Measurements from ENCODE around the gene RBM19. TPM values are rescaled to one million over a fixed set of nuclear protein-coding genes. Genes with fewer than 3 reads are reported as not detected.

RBM19 gene
- polyA plus RNA-seq, 2 of the 4 experiments (the other 2 are of a cell fraction): 16.0 to 18.6 TPM

DNA sequence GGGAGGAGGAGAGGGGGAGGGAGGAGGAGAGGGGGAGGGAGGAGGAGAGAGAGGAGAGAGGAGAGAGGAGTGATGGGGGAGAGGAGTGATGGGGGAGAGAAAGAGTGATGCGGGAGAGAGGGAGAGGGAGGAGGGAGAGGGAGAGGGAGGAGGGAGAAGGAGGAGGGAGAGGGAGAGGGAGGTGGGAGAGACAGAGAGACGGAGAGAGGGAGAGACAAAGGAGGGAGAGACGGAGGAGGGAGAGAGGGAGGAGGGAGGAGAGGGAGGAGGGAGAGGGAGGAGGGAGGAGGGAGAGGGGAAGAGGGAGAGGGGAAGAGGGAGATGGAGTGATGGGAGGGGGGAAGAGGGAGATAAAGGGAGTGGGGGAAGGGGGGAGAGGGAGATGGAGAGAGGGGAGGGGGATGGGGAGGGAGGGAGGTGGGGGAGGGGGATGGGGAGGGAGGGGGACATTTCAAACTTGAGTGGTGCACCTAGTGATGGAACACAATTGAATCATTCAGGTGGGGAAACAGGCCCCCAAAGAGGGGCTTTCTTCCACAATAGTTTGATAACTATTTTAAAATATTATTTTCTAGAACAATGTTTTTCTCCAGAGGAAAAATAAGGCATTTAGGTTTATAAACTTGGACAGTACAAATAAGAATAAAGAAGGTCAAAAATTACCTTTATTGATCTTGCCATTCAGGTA, 46.8 kb upstream of the RBM19 start:
- no peak overlapping the region for H3K4me2 ChIP-seq
- no peak overlapping the region for H3K4me3 ChIP-seq
- H3K4me1 ChIP-seq: no peaks in the 10 kb centered on the region
- no peak overlapping the region for H3K27ac ChIP-seq
- no peaks in the 10 kb centered on the region for H3K9me3 ChIP-seq
- ChIA-PET CTCF (interaction anchor here (0.7 kb wide), 1 partner anchor 1019 kb away, joined by 3 read pairs; no protein-coding TSS in a partner anchor), POLR2A (no interaction called here)
- DNase-seq (ENCODE audit: low read depth in 1 of 2, low spot score in 1 of 2) (no peak), FAIRE-seq (no peak), ATAC-seq (no peak)
- 32% methylated on average over 3 of the region's 3 CpGs for WGBS (ENCODE audit: missing lambda C conversion rate)
- TF ChIP-seq, protein P1, sequence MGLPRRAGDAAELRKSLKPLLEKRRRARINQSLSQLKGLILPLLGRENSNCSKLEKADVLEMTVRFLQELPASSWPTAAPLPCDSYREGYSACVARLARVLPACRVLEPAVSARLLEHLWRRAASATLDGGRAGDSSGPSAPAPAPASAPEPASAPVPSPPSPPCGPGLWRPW (IDR thresholded peaks at IDR 0.05): no peak
- TF ChIP-seq KDM1A (IDR thresholded peaks at IDR 0.05; ENCODE audit: low read depth) (no peak), JUN (IDR thresholded peaks at IDR 0.05) (no peak), SREBF2 (IDR thresholded peaks at IDR 0.05) (no peak)
- TF ChIP-seq, protein P2, sequence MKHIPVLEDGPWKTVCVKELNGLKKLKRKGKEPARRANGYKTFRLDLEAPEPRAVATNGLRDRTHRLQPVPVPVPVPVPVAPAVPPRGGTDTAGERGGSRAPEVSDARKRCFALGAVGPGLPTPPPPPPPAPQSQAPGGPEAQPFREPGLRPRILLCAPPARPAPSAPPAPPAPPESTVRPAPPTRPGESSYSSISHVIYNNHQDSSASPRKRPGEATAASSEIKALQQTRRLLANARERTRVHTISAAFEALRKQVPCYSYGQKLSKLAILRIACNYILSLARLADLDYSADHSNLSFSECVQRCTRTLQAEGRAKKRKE (CRISPR knock-in tag; IDR thresholded peaks at IDR 0.05; ENCODE audit: low read depth): no peak
- TF ChIP-seq, protein P3, sequence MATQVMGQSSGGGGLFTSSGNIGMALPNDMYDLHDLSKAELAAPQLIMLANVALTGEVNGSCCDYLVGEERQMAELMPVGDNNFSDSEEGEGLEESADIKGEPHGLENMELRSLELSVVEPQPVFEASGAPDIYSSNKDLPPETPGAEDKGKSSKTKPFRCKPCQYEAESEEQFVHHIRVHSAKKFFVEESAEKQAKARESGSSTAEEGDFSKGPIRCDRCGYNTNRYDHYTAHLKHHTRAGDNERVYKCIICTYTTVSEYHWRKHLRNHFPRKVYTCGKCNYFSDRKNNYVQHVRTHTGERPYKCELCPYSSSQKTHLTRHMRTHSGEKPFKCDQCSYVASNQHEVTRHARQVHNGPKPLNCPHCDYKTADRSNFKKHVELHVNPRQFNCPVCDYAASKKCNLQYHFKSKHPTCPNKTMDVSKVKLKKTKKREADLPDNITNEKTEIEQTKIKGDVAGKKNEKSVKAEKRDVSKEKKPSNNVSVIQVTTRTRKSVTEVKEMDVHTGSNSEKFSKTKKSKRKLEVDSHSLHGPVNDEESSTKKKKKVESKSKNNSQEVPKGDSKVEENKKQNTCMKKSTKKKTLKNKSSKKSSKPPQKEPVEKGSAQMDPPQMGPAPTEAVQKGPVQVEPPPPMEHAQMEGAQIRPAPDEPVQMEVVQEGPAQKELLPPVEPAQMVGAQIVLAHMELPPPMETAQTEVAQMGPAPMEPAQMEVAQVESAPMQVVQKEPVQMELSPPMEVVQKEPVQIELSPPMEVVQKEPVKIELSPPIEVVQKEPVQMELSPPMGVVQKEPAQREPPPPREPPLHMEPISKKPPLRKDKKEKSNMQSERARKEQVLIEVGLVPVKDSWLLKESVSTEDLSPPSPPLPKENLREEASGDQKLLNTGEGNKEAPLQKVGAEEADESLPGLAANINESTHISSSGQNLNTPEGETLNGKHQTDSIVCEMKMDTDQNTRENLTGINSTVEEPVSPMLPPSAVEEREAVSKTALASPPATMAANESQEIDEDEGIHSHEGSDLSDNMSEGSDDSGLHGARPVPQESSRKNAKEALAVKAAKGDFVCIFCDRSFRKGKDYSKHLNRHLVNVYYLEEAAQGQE (IDR thresholded peaks at IDR 0.05): no peak
- TF ChIP-seq, protein P4, sequence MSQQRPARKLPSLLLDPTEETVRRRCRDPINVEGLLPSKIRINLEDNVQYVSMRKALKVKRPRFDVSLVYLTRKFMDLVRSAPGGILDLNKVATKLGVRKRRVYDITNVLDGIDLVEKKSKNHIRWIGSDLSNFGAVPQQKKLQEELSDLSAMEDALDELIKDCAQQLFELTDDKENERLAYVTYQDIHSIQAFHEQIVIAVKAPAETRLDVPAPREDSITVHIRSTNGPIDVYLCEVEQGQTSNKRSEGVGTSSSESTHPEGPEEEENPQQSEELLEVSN (IDR thresholded peaks at IDR 0.05; ENCODE audit: borderline replicate concordance, low read depth): no peak

DNA sequence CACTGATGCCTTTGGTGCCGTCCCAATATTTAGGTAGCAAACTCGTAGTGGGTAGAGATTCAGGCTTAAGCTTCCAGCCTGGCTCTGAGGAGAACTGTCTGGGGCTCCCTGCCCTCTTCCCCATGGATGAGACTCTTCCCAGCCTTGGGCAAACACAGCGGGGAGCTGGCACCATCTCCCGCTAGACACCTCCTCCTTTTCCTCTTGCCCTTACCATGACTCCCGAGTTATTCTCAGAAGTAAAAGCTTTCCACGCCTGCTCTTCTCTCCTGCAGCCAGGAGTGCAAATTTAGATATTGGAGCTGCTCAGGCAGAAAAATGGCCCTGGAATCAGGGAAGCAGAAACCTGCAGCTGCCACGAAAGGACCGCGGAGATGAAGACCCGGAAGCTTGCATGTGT, 45.6 kb upstream of the RBM19 start:
- FAIRE-seq: no peak

More for the DNA sequence above, 45.6 kb upstream of the RBM19 start:
- Histone ChIP-seq H3K27ac (no peak overlapping the region), H3K4me3 (no peak overlapping the region), H3K9me3 (no peaks in the 10 kb centered on the region), H3K4me2 (no peak overlapping the region), H3K4me1 (no peaks in the 10 kb centered on the region)
- no peak for TF ChIP-seq RAD21 (conservative IDR thresholded peaks at IDR 0.05 in 1 of 2, IDR thresholded peaks at IDR 0.05 in 1 of 2)
- no peak for TF ChIP-seq SREBF2 (IDR thresholded peaks at IDR 0.05)
- no peak for TF ChIP-seq NFE2L2 (conservative IDR thresholded peaks at IDR 0.05; ENCODE audit: low read length)
- no peak for TF ChIP-seq POLR2A (IDR thresholded peaks at IDR 0.05; ENCODE audit: low read length)
- TF ChIP-seq RARB (CRISPR knock-in tag; IDR thresholded peaks at IDR 0.05): no peak
- TF ChIP-seq, protein P5, sequence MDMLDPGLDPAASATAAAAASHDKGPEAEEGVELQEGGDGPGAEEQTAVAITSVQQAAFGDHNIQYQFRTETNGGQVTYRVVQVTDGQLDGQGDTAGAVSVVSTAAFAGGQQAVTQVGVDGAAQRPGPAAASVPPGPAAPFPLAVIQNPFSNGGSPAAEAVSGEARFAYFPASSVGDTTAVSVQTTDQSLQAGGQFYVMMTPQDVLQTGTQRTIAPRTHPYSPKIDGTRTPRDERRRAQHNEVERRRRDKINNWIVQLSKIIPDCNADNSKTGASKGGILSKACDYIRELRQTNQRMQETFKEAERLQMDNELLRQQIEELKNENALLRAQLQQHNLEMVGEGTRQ (IDR thresholded peaks at IDR 0.05): no peak
- no peak for TF ChIP-seq FOXS1 (CRISPR knock-in tag; IDR thresholded peaks at IDR 0.05)
- TF ChIP-seq, protein P2 (CRISPR knock-in tag; IDR thresholded peaks at IDR 0.05; ENCODE audit: low read depth): no peak
- TF ChIP-seq NR3C1 (IDR thresholded peaks at IDR 0.05): no peak
- POLR2A ChIA-PET: no interaction called here
- DNase-seq (ENCODE audit: low read depth in 1 of 2, low spot score in 1 of 2) (no peak), ATAC-seq (no peak)
- 59% methylated on average over 10 of the region's 10 CpGs for WGBS (ENCODE audit: missing lambda C conversion rate)
- CTCF ChIA-PET: interaction anchor here (0.6 to 2.0 kb wide), 6 partner anchors 31 to 1906 kb away, joined by 3 to 5 read pairs (median 3); no protein-coding TSS in a partner anchor

All from A549 (cell line).